NCI-H446 treated with DMSO at 0.1 percent for 48 hours (cell line): ENCODE data around the gene LSM12.
"Not testable (repeated sequence)": the region's sequence is repeated elsewhere in the genome, so short reads cannot be mapped to it uniquely, and the experiment has no call there.

Experiments used
- DNase-seq: peaks from one replicate; lab custom pipeline; 2025; lab: John Stamatoyannopoulos, UW

LSM12 gene

GRCh38 chr17:44076716-44077594 is 10.5 kb upstream of the LSM12 start:
- no peak for DNase-seq

GRCh38 chr17:44075598-44076293 is 9.3 kb upstream of the LSM12 start:
- no peak for DNase-seq

DNA sequence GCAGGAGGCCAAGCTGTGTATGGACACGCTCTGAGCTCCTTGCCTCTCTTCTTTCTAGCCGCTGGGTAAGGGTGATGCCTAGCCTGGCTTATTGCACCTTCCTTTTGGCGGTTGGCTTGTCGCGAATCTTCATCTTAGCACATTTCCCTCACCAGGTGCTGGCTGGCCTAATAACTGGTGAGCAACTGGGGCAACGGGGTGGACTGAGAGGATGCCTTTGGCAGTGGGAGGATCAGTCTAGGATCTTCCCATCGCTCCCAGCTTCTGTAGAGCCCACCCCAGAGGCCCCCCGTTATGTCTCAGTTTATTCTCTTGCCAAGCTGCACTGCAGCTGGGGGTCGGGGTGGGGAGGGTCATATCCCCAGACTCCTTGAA is 8.4 kb upstream of the LSM12 start:
- DNase-seq = no peak

GRCh38 chr17:44074231-44074910 is 7.9 kb upstream of the LSM12 start:
- no peak for DNase-seq

GRCh38 chr17:44071772-44072171 is 5.3 kb upstream of the LSM12 start:
- DNase-seq = no peak

DNA sequence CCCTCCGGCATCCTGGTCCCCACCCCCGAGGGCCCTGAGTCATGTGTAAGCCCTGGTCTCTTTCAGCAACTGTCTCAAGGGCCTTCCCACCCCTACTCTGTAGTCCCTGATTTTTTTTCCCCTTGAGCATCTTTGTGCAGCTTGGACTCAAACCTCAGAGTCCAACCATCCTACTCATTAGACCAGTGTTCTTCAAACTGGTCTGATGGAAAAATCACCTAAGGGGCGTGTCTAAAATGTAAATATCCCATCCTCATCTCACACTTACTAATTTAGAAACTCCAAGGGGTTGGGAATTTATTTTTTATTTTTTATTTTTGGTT is 4.7 kb upstream of the LSM12 start:
- no peak for DNase-seq

DNA sequence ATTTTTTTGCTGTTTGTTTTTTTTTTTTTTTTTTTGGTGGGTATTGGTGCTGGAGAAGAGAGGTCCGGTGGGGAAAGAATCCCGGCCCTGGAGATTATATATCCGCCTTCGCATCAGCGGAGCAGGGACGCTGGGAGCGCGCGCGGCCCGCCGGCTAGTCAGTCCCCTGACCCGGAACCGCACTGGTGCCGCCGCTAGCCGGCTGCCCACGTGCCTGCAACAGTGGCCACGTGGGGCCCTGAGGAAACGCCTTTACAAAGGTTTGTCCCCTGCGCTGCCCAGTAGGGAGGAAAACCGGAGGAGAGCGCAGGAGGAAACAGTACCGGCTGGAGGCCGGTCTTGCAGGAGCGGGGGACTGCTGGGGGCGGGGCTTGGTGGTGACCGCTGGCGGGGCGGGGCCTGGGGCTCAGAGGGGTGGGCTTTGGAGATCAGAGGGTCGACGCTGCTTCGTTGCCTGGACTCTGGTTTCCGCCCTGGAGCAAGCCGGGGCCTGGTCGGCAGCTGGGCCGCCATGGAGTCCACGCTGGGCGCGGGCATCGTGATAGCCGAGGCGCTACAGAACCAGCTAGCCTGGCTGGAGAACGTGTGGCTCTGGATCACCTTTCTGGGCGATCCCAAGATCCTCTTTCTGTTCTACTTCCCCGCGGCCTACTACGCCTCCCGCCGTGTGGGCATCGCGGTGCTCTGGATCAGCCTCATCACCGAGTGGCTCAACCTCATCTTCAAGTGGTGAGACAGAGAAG is 4.2 kb upstream of the LSM12 start, which contains the start of gene G6PC3:
Gene G6PC3, plus strand, starts transcription at position 281 of the 743 bp plus-strand sequence. Its CDS starts 231 bp downstream, at position 512.
- peak; percentile 90 for DNase-seq

DNA sequence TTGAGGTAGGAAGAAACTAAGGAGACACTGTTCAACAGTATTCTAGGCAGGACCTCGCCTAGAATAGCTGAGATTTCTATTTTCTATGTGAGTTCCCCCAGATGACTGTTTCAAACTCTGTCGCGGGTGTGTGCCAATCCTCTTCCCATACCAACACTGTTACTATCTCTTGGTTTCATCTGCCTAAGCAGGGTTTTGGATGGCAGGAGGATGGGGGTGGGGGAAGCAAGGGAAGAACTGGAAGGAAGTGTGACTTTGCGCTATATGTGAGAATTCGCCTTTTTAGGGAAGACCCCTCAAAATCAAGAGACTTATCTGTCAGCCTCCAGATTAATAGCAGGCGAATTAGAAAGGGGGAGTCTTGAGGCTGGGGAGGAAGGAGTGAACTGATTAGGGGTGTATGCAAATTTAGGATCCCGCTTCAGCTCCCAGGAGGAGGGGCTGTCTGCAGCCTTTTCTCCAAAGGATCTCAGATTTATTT is 3.5 kb upstream of the LSM12 start:
- DNase-seq = no peak

DNA sequence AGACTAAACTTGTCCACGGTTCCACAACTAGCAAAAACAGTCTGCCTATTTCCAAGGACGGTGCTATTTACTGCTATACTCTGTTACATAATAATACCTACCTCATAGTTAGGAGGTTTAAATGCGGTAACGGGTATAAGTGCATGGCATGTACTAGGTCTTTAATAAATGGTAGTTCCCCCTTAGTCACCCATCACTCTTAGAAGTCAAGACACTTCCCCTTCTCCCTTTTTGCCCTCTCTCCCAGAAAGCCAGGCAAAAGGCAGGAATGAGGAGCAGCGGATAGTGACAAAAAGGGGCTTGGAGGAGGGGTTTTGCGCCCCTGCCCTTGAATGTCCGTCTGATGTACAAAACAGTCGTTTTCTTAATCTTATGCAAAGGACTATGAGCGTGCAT is 1.1 kb upstream of the LSM12 start:
- no peak for DNase-seq

- no peak for DNase-seq
Observed at GRCh38 chr17:44065668-44066203, 735 bp downstream of the LSM12 start.

GRCh38 chr17:44063704-44064639 is 2.5 kb downstream of the LSM12 start:
- DNase-seq = no peak

- DNase-seq = no peak
Observed at GRCh38 chr17:44062871-44063270, 3.6 kb downstream of the LSM12 start.

DNA sequence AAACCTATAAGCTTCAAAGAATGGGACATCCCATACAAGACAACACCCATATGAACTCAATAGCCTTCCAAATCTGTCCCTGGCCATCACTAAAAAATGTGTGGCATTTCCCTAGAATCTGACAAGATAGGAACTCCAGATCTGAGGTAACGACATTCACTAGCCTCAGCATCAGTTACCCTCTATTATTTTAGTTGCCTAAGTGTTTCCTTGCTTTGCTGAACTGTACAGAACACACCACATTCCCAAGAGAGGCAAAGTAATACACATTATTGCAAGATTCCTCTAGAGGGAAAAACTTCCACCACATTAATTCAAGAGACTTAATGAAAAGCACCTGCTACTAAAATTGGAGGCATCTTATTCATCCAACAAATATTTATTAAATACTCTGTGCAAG is 5.0 kb downstream of the LSM12 start:
- no peak for DNase-seq

DNA sequence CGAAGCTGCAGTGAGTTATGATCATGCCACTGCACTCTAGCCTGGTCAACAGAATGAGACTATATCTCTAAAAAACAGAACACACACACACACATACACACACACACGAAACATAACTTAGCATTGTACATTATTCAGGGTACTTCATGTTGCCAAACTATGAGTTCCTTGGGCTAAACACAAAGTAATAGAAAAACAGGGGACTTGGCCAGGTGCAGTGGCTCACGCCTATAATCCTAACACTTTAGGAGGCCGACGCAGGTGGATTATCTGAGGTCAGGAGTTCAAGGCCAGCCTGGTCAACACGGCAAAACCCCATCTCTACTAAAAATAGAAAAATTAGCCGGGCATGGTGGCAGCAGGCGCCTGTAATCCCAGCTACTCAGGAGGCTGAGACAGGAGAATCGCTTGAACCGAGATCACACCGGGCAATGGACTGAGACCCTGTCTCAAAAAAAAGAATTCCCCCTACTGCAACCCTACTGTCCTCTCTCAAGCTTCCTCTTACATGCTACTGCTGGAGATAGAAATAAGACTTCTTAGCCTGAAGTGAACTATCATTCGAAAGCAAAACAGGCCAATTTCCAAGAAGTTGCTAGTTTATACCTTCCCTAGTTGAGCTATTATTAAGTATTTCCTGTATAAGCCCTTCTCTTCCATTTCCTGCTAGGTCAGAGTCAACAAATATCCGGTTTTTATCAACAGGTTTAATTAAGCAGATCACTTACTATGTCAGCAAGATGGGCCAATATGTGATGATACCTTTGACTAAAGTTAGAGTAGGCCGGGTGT is 7.2 kb downstream of the LSM12 start:
- no peak for DNase-seq

- DNase-seq = no peak
Observed at GRCh38 chr17:44053125-44053872, 13.2 kb downstream of the LSM12 start.

DNA sequence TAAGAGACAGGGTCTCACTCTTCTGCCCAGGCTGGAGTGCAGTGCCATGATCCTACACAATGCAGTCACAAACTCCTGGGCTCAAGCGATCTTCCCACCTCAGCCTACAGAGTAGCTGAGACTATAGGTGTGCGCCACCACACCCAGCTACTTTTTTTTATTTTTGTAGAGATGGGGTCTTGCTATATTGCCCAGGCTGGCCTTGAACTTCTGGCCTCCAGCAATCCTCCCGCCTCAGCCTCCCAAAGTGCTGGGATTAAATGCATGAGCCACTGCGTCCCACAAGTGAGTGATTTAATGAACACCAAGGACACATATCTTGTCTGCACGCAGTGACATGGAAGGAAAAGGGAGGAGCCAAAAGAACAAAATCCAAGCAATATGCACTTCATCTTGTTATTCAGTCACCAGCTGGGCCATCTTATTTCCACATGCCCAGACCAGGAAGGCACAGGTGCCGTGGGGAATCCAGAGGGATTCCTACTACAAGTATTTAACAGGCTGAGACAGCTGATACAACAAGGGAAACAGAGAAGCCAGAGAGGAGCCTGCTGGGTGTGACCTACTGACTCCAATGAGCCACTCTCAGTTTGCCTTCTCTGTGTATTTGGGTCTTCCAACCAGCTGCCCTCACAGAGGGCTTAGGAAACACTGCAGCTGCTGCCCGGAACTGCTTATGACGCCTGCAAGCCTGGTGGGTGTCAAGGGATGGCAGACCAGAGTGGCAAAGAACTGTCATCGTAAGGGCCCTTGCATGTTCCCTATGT is 17.0 kb downstream of the LSM12 start:
- DNase-seq = no peak

- DNase-seq = not testable (repeated sequence)
Observed at GRCh38 chr17:44046893-44047292, 19.6 kb downstream of the LSM12 start.

GRCh38 chr17:44045486-44045885 is 21.0 kb downstream of the LSM12 start:
- no peak for DNase-seq
